ENCODE results near the gene SMOC1.

Gene SMOC1

GRCh38 chr14:69982220-69982839 is 103.1 kb downstream of the SMOC1 start:
- Histone ChIP-seq H3K27me3 (ENCODE audit: insufficient read depth, low read length, poor library complexity) (no peaks in the 10 kb centered on the region), H3K4me3 (ENCODE audit: low read depth in 1 of 2, low read length in 2 of 2) (no peak overlapping the region), H3K36me3 (ENCODE audit: insufficient read depth, low read length) (no peaks in the 10 kb centered on the region), H3K9ac (ENCODE audit: low read depth, low read length) (no peak overlapping the region), H3K9me3 (ENCODE audit: insufficient read depth, low read length, severe bottlenecking) (no peaks in the 10 kb centered on the region), H3K27ac (ENCODE audit: low read length) (no peak overlapping the region), H3K4me2 (ENCODE audit: insufficient read depth, low read length) (no peak overlapping the region), H4K20me1 (ENCODE audit: insufficient read depth, low read length) (no peaks in the 10 kb centered on the region), H2AFZ (ENCODE audit: low read depth, low read length) (no peak overlapping the region), H3K4me1 (ENCODE audit: insufficient read depth, low read length) (no peaks in the 10 kb centered on the region), H3K79me2 (ENCODE audit: insufficient read depth, low read length) (no peaks in the 10 kb centered on the region)
- DNase-seq = no peak
- no peak for ATAC-seq (ENCODE audit: insufficient read depth, low read depth)
- no peak for TF ChIP-seq CTCF (IDR thresholded peaks at IDR 0.05; ENCODE audit: borderline replicate concordance, extremely low read depth, low read length, poor library complexity, severe bottlenecking)
- no peak for TF ChIP-seq EZH2 (IDR thresholded peaks at IDR 0.05; ENCODE audit: borderline replicate concordance, low read depth, low read length, severe bottlenecking)

- Histone ChIP-seq H4K20me1 (ENCODE audit: insufficient read depth, low read length) (no peaks in the 10 kb centered on the region), H2AFZ (ENCODE audit: low read depth, low read length) (no peak overlapping the region), H3K9me3 (ENCODE audit: insufficient read depth, low read length, severe bottlenecking) (no peaks in the 10 kb centered on the region), H3K27ac (ENCODE audit: low read length) (no peak overlapping the region), H3K27me3 (ENCODE audit: insufficient read depth, low read length, poor library complexity) (no peaks in the 10 kb centered on the region), H3K9ac (ENCODE audit: low read depth, low read length) (no peak overlapping the region), H3K4me2 (ENCODE audit: insufficient read depth, low read length) (no peak overlapping the region), H3K79me2 (ENCODE audit: insufficient read depth, low read length) (no peaks in the 10 kb centered on the region), H3K4me1 (ENCODE audit: insufficient read depth, low read length) (no peaks in the 10 kb centered on the region), H3K36me3 (ENCODE audit: insufficient read depth, low read length) (no peaks in the 10 kb centered on the region), H3K4me3 (ENCODE audit: low read depth in 1 of 2, low read length in 2 of 2) (no peak overlapping the region)
- no peak for ATAC-seq (ENCODE audit: insufficient read depth, low read depth)
- no peak for DNase-seq
- TF ChIP-seq CTCF (IDR thresholded peaks at IDR 0.05; ENCODE audit: borderline replicate concordance, extremely low read depth, low read length, poor library complexity, severe bottlenecking) (no peak), EZH2 (IDR thresholded peaks at IDR 0.05; ENCODE audit: borderline replicate concordance, low read depth, low read length, severe bottlenecking) (no peak)
Observed at GRCh38 chr14:69982886-69983285, 103.7 kb downstream of the SMOC1 start.

- H3K9ac ChIP-seq (ENCODE audit: low read depth, low read length) = no peak overlapping the region
- no peaks in the 10 kb centered on the region for H3K4me1 ChIP-seq (ENCODE audit: insufficient read depth, low read length)
- H3K9me3 ChIP-seq (ENCODE audit: insufficient read depth, low read length, severe bottlenecking) = no peaks in the 10 kb centered on the region
- H3K36me3 ChIP-seq (ENCODE audit: insufficient read depth, low read length) = no peaks in the 10 kb centered on the region
- TF ChIP-seq EZH2 (IDR thresholded peaks at IDR 0.05; ENCODE audit: borderline replicate concordance, low read depth, low read length, severe bottlenecking) (no peak), CTCF (IDR thresholded peaks at IDR 0.05; ENCODE audit: borderline replicate concordance, extremely low read depth, low read length, poor library complexity, severe bottlenecking) (no peak)
- DNase-seq (no peak), ATAC-seq (ENCODE audit: insufficient read depth, low read depth) (no peak)
- no peaks in the 10 kb centered on the region for H4K20me1 ChIP-seq (ENCODE audit: insufficient read depth, low read length)
- no peak overlapping the region for H3K4me3 ChIP-seq (ENCODE audit: low read depth in 1 of 2, low read length in 2 of 2)
- no peak overlapping the region for H3K27ac ChIP-seq (ENCODE audit: low read length)
- H3K79me2 ChIP-seq (ENCODE audit: insufficient read depth, low read length) = no peaks in the 10 kb centered on the region
- H2AFZ ChIP-seq (ENCODE audit: low read depth, low read length) = no peak overlapping the region
- H3K27me3 ChIP-seq (ENCODE audit: insufficient read depth, low read length, poor library complexity) = no peaks in the 10 kb centered on the region
- H3K4me2 ChIP-seq (ENCODE audit: insufficient read depth, low read length) = no peak overlapping the region
Observed at GRCh38 chr14:69983317-69983716, 104.1 kb downstream of the SMOC1 start.
